CD14-positive monocyte (primary cell): ENCODE data around the gene CIBAR2. TPM values are rescaled to one million over a fixed set of nuclear protein-coding genes. Genes with fewer than 3 reads are reported as not detected.

ENCODE experiments used
- DNase-seq, 3 donors: peaks; one replicate each; pipeline ENCODE4 v3.0.0-alpha.2; 2011 to 2022
- H2AFZ ChIP-seq: 2 replicates; pipeline ENCODE4 v1.6.0; 2012; ENCODE audit warnings: mild to moderate bottlenecking, low read depth, low read length, inconsistent platforms; ENCODE audit not compliant: insufficient read depth, poor library complexity, severe bottlenecking
- H3K27ac ChIP-seq, 2 donors: 1 replicate in 1 of 2; 2 replicates in 1 of 2; pipeline ENCODE4 v1.5.1; 2012 to 2013; ENCODE audit warnings: low read length in 2 of 2, control low read depth in 1 of 2, inconsistent platforms in 1 of 2, low read depth in 1 of 2, mild to moderate bottlenecking in 1 of 2
- H3K27me3 ChIP-seq, 2 donors: one replicate each; pipeline versions ENCODE4 v1.6.0 to v1.6.1; 2011 to 2013; ENCODE audit warnings: low read length in 2 of 2; ENCODE audit not compliant: control insufficient read depth in 2 of 2, insufficient read depth in 2 of 2
- H3K36me3 ChIP-seq, 2 donors: replicated peaks in 1 of 2; 1 replicate in 1 of 2; 2 replicates in 1 of 2; pipeline versions ENCODE4 v1.5.1 to v1.6.1; 2012 to 2013; ENCODE audit warnings: low read length in 2 of 2, control low read depth in 1 of 2, inconsistent platforms in 1 of 2, mild to moderate bottlenecking in 1 of 2; ENCODE audit not compliant: insufficient read depth in 2 of 2, control insufficient read depth in 1 of 2
- H3K4me1 ChIP-seq, 2 donors: 1 replicate in 1 of 2; 2 replicates in 1 of 2; pipeline versions ENCODE4 v1.5.1 to v1.6.1; 2012 to 2013; ENCODE audit warnings: low read length in 2 of 2, control low read depth in 1 of 2, inconsistent platforms in 1 of 2, mild to moderate bottlenecking in 1 of 2, moderate library complexity in 1 of 2; ENCODE audit not compliant: insufficient read depth in 2 of 2, control insufficient read depth in 1 of 2
- H3K4me2 ChIP-seq: replicated peaks from 2 replicates; pipeline ENCODE3; 2012; ENCODE audit warnings: low read length, moderate library complexity, mild to moderate bottlenecking; ENCODE audit not compliant: poor library complexity, severe bottlenecking; ENCODE audit errors: extremely low read depth
- H3K4me3 ChIP-seq, 3 experiments: fragments of 200-600 bp in 1 of 3; sonication (generic) in 1 of 3; replicated peaks in 1 of 3; 1 replicate in 2 of 3; 2 replicates in 1 of 3; pipeline ENCODE4 v1.5.1; 2011 to 2013; ENCODE audit warnings: low read length in 3 of 3, mild to moderate bottlenecking in 3 of 3, control low read depth in 2 of 3, low read depth in 2 of 3, inconsistent platforms in 1 of 3, moderate library complexity in 1 of 3
- H3K79me2 ChIP-seq: 2 replicates; pipeline ENCODE4 v1.6.0; 2012; ENCODE audit warnings: mild to moderate bottlenecking, control low read depth, inconsistent platforms, low read length, moderate library complexity; ENCODE audit not compliant: insufficient read depth
- H3K9ac ChIP-seq: 2 replicates; pipeline ENCODE4 v1.6.0; 2017; ENCODE audit warnings: low read length, mild to moderate bottlenecking; ENCODE audit not compliant: insufficient read depth, poor library complexity, severe bottlenecking
- H3K9me3 ChIP-seq, 2 donors: replicated peaks in 1 of 2; 1 replicate in 1 of 2; 2 replicates in 1 of 2; pipeline versions ENCODE4 v1.5.1 to v1.6.1; 2012 to 2013; ENCODE audit warnings: low read length in 2 of 2, control low read depth in 1 of 2; ENCODE audit not compliant: control insufficient read depth in 1 of 2, insufficient read depth in 1 of 2
- H4K20me1 ChIP-seq: 2 replicates; pipeline ENCODE4 v1.6.0; 2012; ENCODE audit warnings: mild to moderate bottlenecking, low read length, control low read depth, moderate library complexity; ENCODE audit not compliant: insufficient read depth
- H3K27ac Mint-ChIP-seq, 7 donors: one replicate each; pipeline ENCODE4 v1.8.0; 2020; ENCODE audit warnings: mild to moderate bottlenecking in 7 of 7, mixed read lengths in 7 of 7, moderate library complexity in 6 of 7, inconsistent platforms in 2 of 7
- H3K27me3 Mint-ChIP-seq, 3 donors: one replicate each; pipeline ENCODE4 v1.8.0; 2021 to 2022; ENCODE audit warnings: low read depth in 3 of 3, mild to moderate bottlenecking in 3 of 3, mixed read lengths in 3 of 3, moderate library complexity in 3 of 3, inconsistent platforms in 1 of 3
- H3K36me3 Mint-ChIP-seq, 2 donors: one replicate each; pipeline ENCODE4 v1.8.0; 2020; ENCODE audit warnings: mixed read lengths in 2 of 2, inconsistent platforms in 1 of 2, mild to moderate bottlenecking in 1 of 2
- H3K4me1 Mint-ChIP-seq: one replicate; pipeline ENCODE4 v1.8.0; 2020; ENCODE audit warnings: mild to moderate bottlenecking, mixed read lengths
- H3K4me3 Mint-ChIP-seq, 2 donors: one replicate each; pipeline ENCODE4 v1.8.0; 2020; ENCODE audit warnings: mild to moderate bottlenecking in 2 of 2, mixed read lengths in 2 of 2, moderate library complexity in 1 of 2
- H3K9me3 Mint-ChIP-seq, 7 donors: one replicate each; pipeline ENCODE4 v1.8.0; 2020 to 2022; ENCODE audit warnings: mixed read lengths in 7 of 7, mild to moderate bottlenecking in 6 of 7, moderate library complexity in 6 of 7, inconsistent platforms in 2 of 7
- WGBS: methylation state at CpG from one replicate; pipeline ENCODE4 v1.1.5; 2013; ENCODE audit warnings: missing lambda C conversion rate; ENCODE audit not compliant: insufficient coverage; 5-methylcytosine and 5-hydroxymethylcytosine counted together
- intact Hi-C, 2 donors: fragments of 100-400 bp; cut with micrococcal nuclease; formaldehyde crosslinking; loops; one replicate each; pipeline versions ENCODE4 v1.15.0 to v1.15.1; 2023
- polyA plus RNA-seq, 3 donors: library from polyadenylated mRNA; depleted of rRNA in 1 of 3; unstranded in 2 of 3; stranded (reverse) in 1 of 3; fragments of 300-500 nt in 2 of 3; fragments of >200 nt in 1 of 3; fragmentation: Illumina TruSeq in 2 of 3; gene quantifications; 1 replicate in 2 of 3; 2 replicates in 1 of 3; pipeline ENCODE4 v1.2.3, GENCODE V29; 2012 to 2021
- TF ChIP-seq, protein P1 (sequence below): fragments of 200-600 bp; IDR thresholded peaks from one replicate; pipeline ENCODE4 v1.8.0; 2022; ENCODE audit warnings: antibody characterized with exemption, mild to moderate bottlenecking

The CIBAR2 gene
- polyA plus RNA-seq, 3 donors: not detected

- H3K9ac ChIP-seq: no peak overlapping the region
- H2AFZ ChIP-seq: no peak overlapping the region
- no peaks in the 10 kb centered on the region for H3K79me2 ChIP-seq
- H4K20me1 ChIP-seq: no peaks in the 10 kb centered on the region
- peaks cover 12% of the 10 kb centered on the region for H3K4me1 Mint-ChIP-seq
- WGBS: 90% methylated on average over 4 of the region's 8 CpGs
- H3K36me3 ChIP-seq: no peaks in the 10 kb centered on the region
- H3K4me3 ChIP-seq: no peak overlapping the region
- intact Hi-C loops: no loop called here
- H3K4me2 ChIP-seq: no peak overlapping the region
- TF ChIP-seq, protein P1, sequence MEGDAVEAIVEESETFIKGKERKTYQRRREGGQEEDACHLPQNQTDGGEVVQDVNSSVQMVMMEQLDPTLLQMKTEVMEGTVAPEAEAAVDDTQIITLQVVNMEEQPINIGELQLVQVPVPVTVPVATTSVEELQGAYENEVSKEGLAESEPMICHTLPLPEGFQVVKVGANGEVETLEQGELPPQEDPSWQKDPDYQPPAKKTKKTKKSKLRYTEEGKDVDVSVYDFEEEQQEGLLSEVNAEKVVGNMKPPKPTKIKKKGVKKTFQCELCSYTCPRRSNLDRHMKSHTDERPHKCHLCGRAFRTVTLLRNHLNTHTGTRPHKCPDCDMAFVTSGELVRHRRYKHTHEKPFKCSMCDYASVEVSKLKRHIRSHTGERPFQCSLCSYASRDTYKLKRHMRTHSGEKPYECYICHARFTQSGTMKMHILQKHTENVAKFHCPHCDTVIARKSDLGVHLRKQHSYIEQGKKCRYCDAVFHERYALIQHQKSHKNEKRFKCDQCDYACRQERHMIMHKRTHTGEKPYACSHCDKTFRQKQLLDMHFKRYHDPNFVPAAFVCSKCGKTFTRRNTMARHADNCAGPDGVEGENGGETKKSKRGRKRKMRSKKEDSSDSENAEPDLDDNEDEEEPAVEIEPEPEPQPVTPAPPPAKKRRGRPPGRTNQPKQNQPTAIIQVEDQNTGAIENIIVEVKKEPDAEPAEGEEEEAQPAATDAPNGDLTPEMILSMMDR: no peak
- DNase-seq: no peak
- no peaks in the 10 kb centered on the region for H3K27me3 ChIP-seq
- peaks cover 10 to 11% of the 10 kb centered on the region in 2 donors for H3K4me1 ChIP-seq
- peaks cover 3 to 8% (median 7%) of the 10 kb centered on the region in 3 donors for H3K27me3 Mint-ChIP-seq
- H3K36me3 Mint-ChIP-seq: peaks cover 0 to 4% of the 10 kb centered on the region in 2 donors
- no peaks in the 10 kb centered on the region for H3K9me3 ChIP-seq
- H3K9me3 Mint-ChIP-seq: no peaks in the 10 kb centered on the region
- no peak overlapping the region for H3K27ac Mint-ChIP-seq
- H3K4me3 Mint-ChIP-seq: no peak overlapping the region
- H3K27ac ChIP-seq: no peak overlapping the region
Observed at GRCh38 chr16:85153046-85153445, 40.8 kb upstream of the CIBAR2 start.

DNA sequence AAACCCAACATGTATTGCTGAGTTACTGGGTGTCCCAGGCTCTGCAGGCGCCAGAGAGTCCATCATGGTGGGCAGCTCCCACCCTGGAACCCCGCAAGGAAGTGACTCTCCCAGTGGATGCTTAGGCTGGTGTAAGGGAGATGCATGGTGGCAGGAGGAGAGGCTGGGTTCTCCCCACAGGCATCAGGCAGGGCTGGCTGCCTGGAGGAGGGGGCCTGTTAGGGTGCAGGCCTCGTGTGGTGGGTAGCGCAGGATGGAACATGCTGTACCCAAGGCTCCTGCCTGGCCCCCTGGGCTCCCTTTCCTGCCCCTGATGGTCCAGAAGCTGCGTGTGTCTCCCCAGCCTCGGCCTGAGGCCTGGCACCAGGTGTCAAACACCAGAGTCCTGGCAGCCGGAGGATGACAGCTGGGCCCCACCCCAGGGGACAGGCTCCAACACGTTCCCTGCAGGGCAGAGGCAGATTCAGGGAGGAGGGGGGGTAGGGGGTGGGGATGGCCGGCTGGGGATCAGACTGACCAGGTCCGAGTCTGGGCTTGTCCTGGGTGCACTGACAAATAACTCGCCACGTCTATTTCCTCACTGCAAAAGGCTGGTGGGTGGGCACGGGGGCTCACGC is 40.2 kb upstream of the CIBAR2 start:
- H3K9ac ChIP-seq: peak overlapping the region; percentile 32
- H2AFZ ChIP-seq: no peak overlapping the region
- Mint-ChIP-seq H3K9me3 (no peaks in the 10 kb centered on the region), H3K27me3 (peaks cover 3 to 8% (median 7%) of the 10 kb centered on the region in 3 donors), H3K4me1 (peaks cover 6% of the 10 kb centered on the region), H3K36me3 (peaks cover 0 to 4% of the 10 kb centered on the region in 2 donors), H3K4me3 (no peak overlapping the region), H3K27ac (no peak overlapping the region)
- H3K4me1 ChIP-seq: peaks cover 4 to 6% of the 10 kb centered on the region in 2 donors
- H3K79me2 ChIP-seq: no peaks in the 10 kb centered on the region
- WGBS: 93% methylated on average over 9 of the region's 14 CpGs
- DNase-seq: no peak
- no peak overlapping the region for H3K27ac ChIP-seq
- intact Hi-C loops: no loop called here
- H4K20me1 ChIP-seq: no peaks in the 10 kb centered on the region
- H3K9me3 ChIP-seq: no peaks in the 10 kb centered on the region
- no peak overlapping the region for H3K4me2 ChIP-seq
- H3K27me3 ChIP-seq: no peaks in the 10 kb centered on the region
- no peak overlapping the region for H3K4me3 ChIP-seq
- H3K36me3 ChIP-seq: no peaks in the 10 kb centered on the region
- TF ChIP-seq, protein P1: no peak
